Lung microvascular endothelial cell (primary cell): ENCODE results near the gene CACNA1C. TPM values are rescaled to one million over a fixed set of nuclear protein-coding genes. Genes with fewer than 3 reads are reported as not detected.
A peak's percentile ranks its signal among the peaks of the same experiment; 100 is the strongest.

Experiments
- DNase-seq, 2 donors: peaks; one replicate each; pipeline versions ENCODE4 v3.0.0 to v3.0.0-alpha.2; 2010; ENCODE audit warnings: low read depth in 2 of 2
- total RNA-seq: library from RNA; depleted of rRNA; stranded (reverse); fragments of >200 nt; gene quantifications from 2 replicates; pipeline ENCODE4 v1.2.1, GENCODE V29; 2014

Gene CACNA1C
- total RNA-seq, 1 donor from 2014 or later = under 0.01 TPM

GRCh38 chr12:2614341-2614740, 561.6 kb downstream of the CACNA1C start:
- no peak for DNase-seq

DNA sequence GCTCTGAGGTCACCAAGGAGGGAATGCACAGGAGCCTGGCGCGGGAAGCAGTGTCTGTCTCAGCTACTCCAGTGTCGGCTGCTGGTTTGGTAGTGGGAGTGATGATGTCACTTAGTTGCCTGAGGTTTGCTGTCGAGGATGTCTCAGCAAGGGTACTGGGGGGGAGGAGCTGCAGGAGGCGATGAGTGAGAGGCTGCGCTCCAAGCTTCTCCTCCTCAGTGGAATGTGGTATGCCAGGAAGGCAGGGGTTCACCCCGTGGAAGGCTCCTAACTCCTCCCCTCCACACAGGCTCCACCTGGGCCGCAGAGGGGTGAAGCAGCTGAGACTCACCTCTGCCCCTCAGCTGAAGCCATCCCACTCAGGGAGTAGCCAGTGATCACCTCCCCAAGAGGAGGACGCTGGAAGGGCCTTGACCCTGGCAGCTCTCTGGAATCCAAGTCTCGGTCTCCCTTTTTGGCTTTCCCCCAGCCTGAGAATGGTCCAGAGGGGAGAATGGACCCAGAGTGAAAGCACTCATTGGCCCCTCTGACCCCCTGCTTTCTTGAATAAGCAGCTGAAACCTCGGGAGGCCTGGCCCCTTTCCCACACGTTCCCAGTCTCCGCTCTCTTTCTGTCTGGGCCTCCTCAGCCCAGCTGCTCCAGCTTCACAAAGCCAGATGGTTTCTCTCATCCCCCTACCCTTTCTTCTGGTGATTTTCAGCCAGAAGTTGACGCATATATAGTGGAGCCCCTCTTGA, 563.0 kb downstream of the CACNA1C start:
- DNase-seq = no peak

- no peak for DNase-seq
Measured at GRCh38 chr12:2616763-2617162, 564.0 kb downstream of the CACNA1C start.

DNA sequence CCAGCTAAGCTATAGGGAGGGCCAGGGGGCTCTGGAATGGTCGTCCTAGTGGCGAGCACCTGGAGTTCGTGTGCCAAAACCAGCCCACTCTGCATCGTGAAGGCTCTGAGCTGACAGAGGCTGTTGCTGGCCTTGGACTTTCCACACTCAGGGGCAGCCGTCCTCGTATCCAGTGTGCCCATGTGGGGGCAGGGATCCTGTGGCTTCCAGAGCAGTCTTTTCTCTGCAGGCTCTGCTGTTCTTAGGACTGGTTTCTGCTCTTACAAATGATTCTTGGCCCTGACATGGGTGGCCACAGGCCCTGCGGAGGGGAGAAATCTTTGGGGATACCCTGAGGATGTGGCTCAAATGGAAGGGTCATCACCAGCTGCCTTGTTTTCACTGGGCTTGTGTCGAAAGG, 564.6 kb downstream of the CACNA1C start:
- DNase-seq = no peak

DNA sequence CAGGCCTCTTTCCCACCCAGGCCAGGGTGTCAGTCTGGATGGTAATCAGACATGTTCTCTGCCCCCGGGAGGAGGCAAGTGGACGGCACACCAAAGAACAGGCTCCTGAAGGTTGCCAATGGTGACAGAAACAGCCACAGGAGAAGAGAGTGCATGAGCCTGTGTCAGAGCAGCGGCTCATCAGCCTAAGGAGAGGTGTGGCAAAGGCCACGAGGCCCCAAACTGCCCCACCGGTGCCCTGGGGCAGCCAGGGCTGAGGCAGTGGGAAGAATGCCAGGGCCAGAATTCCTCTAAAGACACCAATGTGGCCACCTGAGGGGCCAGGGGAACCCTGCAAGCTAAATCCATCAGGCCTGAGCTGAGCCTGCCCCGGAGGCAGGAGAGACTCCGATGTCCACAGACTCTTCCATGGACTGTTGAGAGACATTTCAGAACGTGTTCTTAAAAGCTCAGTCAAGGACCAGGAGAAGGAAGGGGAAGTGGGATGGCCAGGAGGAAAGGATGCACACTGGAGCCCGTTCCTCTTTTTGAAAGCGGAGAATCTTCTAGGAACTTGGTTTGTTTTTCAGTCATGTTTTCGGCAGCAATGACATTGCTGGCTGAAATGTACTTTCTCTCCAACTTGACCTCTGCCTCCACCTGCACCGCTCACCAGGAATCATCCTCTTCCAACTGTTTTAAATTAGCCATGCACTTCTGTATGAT, 565.7 kb downstream of the CACNA1C start:
- DNase-seq = no peak

GRCh38 chr12:2619136-2619535, 566.3 kb downstream of the CACNA1C start:
- no peak for DNase-seq

DNA sequence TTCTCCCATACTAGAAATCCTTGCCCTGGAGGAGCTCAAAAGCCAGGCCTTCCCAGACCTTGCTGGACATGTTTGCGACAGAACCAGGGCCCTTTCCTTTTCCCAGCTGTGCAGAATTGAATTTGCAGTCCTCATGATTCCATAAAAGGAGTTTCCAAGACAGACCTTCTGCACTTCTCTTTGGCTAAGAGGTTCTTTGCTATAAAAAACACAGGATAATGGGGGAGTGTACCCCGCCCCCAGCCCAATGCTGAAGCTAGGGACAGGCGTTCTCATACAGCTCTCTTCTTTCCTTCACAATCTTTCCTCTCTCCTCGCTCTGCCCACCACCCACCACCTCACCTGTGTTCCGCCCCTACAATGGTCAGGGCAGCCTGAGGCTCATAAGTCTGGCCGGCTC, 569.7 kb downstream of the CACNA1C start:
- DNase-seq = no peak

DNA sequence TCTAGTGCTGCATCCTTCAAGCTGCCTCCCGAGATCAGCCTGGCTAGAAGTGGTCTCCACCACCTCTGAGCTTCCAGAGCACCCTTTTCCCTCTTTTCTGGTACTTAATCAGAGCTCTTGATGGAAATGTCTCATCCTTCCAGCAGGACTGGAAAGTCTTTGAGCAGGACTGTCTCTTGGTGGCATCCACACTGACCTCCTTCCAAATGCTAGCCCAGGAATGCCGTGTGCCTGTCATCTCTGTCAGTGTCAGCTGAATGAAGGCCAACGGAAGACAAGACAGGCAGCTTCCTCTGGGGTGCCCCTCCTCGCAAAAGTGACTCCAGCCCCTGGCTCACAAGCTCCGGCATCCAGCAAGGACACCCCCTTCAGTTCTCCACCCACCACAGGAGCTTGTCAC, 570.7 kb downstream of the CACNA1C start:
- DNase-seq = no peak

DNA sequence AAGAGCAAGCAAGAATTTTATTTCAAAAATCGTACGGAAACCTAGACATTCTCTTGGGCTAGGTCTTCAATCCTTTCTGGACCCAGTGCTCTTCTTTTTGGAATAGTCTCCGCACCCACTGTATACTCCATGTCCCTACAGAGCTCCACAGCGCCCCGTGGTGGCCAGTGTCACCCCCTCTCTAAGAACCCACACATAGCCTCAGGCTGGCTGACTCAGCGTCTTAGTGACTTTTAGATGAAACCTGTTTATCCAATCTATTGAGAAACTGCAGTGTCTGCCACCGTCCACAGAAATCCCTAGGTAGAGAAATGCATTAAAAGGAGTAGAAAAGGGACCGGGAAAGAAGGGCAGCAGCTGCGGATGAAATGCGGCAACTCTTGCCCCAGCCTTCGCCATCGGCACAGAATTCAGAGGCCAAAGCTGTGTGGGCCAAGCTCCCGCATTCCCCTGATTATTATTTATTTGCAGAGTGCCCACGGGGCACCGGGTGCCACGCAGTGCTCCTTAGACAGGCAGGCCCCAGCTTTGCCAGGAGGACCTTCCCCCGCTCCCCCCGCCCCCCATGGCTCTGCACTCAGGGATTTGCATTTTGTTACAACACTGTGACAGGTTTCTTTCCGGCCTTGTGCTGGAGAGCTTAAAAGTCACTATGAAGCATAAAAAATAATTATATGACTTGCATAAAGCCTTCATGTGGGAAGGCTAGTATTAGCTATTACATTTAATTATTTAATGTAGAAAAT, 571.9 kb downstream of the CACNA1C start:
- no peak for DNase-seq

DNA sequence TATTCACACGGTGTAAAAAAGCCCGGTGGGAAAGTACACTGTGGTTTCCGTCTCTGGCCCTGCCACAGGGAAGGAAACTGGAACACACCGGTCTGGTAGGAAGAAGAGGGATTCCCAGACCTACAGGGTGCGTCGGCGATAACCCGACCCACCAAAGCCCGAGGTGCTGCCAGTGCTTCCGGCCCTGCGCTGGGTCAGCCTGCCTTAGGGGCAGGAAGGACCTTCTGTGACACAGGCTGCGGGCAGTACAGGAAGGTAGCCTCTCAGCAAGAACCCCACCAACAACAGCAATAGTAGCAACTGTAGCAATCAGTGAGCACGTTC, 572.5 kb downstream of the CACNA1C start:
- DNase-seq = peak in 1 of 2 donors; percentile 50

GRCh38 chr12:2627076-2627834, 574.5 kb downstream of the CACNA1C start:
- DNase-seq = no peak

GRCh38 chr12:2627835-2628191, 575.0 kb downstream of the CACNA1C start:
- no peak for DNase-seq

GRCh38 chr12:2628401-2628800, 575.6 kb downstream of the CACNA1C start:
- no peak for DNase-seq

DNA sequence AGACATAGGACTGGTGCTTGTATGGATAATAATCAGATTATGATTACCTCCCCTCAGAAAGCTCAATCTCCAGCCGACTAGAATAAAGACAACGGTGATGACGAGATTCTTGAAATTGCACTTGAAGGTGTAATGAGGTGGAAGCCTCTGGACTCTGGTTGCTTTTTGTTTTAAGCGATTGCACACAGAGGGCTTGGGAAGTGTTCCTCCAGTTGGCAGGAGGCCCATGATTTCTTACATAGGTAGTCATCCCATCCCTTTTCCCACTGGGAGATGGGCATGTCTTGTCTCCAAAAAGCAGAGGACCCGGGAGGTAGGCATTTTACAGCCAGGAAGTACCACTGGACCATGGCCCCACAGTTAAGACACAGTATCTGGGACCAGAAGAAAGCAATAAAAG, 576.3 kb downstream of the CACNA1C start:
- no peak for DNase-seq

DNA sequence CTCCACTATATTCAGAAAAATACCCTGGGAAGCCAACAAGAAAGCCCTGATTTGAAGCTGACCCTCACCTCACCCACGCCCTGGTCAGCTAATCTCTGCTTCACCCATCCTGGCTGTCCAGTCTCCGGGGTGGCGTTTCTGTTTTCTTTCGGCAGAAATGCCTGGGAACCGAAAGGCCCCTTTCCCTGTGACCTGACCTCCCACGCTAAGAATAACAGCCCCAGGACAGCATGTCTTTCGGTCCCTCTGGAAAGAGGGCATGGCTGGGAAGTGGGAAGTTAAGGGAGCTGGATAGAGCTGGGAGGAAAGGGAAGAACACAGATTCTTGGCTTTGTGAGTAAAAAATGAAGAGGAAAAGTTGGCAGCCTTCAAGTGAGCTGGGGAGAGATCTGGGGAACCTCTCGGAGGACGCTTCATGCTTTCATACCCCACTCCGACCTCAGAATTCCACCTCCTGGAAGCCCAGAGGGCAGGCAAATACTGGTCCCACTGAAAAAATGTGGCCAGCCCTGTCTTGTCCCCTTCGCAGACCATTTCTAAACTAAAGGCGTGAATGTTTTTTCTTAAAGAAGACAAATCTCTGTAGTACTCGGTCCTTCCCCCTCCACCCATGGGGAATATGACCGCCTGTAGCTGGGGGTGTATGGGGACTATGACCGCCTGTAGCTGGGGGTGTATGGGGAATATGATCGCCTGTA, 579.0 kb downstream of the CACNA1C start:
- no peak for DNase-seq

DNA sequence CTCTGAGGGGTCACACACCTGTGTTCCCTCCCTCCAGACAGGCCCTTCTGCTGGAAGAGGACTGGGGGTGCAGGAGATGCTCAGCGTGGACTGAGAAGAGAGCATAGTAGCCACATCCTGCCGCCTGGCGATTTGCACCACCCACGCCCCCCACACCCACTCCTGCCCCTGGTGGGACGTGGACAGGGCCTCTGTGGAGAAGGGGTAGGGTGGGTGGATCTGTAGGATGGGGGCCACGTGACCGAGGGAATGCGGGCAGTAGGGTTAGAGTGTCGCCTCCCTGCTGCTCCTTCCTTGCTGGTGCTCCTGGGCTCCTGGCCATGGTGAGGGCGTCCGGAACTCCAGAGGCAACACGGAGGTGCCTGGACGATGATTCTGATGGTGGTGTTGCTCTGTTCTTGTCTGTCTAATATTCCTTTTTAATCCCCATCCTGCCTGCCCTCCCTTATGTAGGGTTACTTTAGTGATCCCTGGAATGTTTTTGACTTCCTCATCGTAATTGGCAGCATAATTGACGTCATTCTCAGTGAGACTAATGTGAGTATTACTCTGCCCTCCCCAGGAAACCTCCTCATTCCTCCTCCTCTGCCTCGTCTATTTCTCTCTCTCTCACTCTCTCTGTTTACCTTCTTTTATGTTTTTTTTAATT, 580.5 kb downstream of the CACNA1C start:
- DNase-seq = no peak

DNA sequence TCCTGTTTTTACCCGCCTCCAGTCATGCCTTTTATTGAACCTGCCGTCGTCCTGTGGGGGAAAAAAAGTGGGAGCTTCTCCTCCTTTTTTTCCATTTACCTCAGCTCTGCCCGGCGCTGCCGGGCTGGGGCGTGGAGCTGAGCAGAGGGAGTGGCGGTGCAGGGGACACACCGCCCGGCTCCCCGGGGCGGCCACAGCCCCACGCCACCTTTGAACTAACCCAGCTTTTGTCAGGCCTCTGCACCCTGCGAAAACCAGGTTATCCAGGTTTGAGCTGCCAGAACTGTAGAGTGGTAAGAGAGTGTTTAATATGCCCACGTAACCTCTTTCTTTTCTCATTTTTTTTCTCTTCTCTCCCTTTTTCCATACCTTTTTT, 581.0 kb downstream of the CACNA1C start:
- no peak for DNase-seq

DNA sequence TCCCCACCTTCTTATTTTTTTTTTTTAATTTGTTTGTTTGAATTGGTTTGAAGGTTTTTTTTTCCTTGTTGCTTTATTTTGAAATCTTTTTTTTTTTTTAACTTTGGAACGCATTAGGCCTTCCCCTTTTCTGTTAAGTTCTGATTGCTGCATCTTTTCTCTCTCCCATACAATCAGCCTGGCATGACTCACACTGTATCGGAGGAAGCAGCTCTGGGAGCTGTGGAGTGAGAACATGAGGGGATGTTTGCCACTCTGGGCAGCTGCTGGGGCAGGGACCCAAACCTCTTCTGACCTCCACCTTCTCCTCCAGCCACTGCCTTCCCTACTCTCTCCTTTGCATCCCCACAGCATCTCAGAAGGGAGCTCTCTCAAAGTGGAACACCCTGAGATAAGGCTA, 581.7 kb downstream of the CACNA1C start:
- peak in 1 of 2 donors; percentile 33 for DNase-seq

- DNase-seq = peak in 1 of 2 donors; percentile 26
Measured at GRCh38 chr12:2636741-2637340, 584.1 kb downstream of the CACNA1C start.

GRCh38 chr12:2637371-2637770, 584.6 kb downstream of the CACNA1C start:
- no peak for DNase-seq
